DMS153 (cell line): ENCODE measurements around the gene RHBG.
"Not testable (repeated sequence)": the region's sequence is repeated elsewhere in the genome, so short reads cannot be mapped to it uniquely, and the experiment has no call there.

Source experiments
- DNase-seq: peaks from one replicate; lab custom pipeline; 2025; lab: John Stamatoyannopoulos, UW

Gene RHBG

DNA sequence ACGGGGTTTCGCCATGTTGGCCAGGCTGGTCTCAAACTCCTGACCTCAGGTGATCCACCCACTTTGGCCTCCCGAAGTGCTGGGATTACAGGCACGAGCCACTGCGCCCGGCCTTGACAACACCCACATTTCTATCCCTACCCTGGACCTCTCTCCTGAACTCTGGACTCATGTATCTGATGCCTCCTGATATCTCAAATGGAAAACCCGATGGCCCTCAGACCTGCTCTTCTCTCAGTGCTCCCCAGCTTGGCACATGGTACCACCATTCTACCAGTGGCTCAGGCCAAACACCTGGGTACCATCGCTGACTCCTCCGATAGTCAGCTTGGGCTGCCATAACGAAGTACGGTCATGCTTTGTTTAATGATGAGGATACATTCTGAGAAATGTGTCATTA lies 8.5 kb upstream of the RHBG start:
- DNase-seq, result no peak

DNA sequence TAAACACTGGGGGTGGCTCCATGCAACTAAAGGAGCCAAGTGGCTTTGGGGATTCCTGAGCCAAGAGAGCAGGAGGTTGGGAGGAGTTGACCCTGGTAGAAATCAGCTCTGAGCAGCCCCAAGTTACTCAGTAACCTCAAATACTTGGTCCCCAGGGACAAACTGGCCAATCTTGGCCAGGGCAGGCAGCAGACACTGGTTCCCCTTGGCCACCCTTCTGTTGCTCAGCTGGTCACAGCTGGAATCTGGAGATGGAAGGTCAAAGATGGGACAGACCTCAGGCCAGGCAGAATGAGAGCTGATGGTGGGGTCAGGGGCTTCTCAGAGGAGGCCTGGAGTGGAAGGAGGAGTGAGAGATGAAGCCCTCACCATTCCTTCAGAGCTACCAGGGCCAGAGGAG lies 3.3 kb upstream of the RHBG start:
- DNase-seq, result no peak

DNA sequence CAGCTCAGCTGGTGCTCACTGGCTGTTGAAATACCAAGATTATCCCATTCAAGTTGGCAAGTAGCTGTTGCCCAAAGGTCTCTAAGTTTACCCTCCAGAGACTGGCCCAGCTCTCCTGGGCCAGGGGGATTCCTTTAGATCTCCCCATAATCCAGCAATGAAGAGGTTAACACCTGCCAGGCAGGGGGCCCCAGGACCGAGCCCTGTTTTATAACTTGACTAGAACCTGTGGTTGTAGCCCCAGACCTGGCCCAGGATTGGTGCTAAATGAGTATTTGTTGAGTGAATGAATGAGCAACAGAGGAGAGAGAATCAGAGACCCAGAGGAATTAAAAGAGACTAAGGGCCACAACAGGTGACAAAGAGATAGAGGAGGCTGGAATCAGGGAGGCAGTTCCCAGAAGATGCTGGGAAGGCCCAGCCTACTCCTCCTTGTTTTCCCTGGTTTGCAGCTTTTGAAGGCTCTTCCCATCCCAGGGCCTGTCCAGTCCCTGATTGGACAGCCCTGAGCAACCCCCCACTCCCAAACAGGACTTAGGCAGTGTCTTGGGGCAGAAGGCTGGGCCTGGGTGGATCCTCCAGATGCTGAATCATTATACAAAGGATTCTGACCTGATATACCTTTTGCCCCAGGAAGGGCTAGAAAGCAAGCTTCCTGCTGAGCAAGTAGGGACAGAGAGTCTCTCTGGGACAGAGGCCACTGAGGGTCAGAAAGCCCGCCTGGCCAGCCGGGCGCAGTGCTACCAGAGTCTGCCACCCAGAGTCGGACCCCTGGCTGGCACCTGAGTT lies 2.4 kb upstream of the RHBG start:
- DNase-seq, result no peak

DNA sequence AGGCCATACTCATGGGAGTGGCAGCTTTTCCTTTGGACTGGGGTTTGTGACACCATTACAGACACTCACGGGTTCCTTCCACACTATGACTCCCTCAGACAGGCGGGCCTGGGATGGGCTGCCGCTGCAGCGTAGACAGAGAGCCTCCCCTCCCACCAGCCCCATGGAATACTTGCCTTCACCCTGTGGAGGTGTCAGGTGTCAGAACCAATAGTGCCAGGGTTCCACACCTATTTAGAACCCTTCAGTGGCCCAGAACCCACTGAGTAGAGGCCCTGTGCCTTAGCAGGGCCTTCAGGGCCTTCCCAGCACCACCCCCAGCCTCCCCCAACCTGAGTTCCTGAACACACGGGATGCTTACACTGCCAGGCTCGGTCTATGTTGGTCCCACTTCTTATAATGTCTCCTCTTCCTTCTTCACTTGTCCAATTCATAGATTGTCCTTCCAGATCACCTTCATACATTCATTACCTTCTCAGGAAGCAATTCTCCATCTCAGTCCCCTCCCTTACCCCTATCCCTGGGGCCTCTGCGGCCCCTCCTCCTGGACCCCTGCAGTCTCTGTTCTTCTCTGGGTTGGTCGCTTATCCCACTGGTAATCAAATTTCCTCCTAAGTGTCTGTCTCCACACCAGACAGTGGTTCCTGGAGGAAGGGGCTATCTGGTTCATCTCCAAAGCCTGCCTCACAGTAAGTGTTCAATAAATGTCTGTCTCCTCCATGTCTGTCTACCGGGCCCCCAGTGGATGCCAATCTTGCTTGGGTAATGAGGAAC lies 1.4 kb upstream of the RHBG start:
- DNase-seq, result no peak

DNA sequence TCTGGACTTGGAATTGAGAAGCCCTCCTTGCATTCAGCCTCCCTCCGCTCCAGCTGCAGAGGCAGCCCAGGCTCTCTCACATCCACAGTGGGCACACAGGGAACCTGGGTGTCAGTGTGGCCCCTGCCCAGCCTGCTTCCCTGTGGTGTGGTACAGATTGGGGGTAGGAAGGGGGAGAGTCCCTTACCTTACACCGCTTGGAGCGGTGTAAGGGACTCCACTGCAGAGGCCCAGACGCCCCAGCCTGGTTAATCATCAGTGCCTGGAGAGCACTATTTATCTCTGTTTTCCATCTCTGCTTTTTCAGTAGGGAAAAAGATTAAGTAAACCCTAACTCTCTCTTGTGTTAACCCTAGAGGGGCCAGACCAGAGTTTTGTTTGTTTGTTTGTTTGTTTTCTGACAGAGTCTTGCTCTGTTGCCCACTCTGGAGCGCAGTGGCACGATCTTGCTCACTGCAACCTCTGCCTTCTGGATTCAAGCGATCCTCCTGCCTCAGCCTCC lies 803 bp upstream of the RHBG start:
- no peak for DNase-seq

DNA sequence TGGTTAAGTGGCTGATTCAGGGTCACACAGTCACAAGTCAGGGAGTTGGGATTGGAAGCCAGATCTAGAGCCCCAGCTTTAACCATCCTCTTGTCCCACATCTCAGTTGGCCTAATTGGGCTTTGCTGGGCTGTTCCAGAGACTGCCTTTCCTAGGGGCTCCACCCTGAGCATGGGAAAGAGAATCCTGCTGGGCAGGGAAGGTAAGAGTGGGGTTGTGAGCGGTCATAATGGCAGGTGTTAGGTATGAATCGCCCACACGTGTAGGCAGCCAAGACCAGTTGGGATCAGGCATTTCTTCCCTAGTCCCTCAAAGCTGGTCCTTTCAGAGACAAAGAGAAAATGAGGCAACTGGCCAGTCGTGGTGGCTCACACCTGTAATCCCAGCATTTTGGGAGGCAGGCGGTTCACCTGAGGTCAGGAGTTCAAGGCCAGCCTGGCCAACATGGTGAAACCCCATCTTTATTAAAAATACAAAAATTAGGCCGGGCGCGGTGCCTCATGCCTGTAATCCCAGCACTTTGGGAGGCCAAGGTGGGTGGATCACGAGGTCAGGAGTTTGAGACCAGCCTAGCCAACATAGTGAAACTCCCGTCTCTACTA lies 775 bp downstream of the RHBG start:
- DNase-seq, result not testable (repeated sequence)

DNA sequence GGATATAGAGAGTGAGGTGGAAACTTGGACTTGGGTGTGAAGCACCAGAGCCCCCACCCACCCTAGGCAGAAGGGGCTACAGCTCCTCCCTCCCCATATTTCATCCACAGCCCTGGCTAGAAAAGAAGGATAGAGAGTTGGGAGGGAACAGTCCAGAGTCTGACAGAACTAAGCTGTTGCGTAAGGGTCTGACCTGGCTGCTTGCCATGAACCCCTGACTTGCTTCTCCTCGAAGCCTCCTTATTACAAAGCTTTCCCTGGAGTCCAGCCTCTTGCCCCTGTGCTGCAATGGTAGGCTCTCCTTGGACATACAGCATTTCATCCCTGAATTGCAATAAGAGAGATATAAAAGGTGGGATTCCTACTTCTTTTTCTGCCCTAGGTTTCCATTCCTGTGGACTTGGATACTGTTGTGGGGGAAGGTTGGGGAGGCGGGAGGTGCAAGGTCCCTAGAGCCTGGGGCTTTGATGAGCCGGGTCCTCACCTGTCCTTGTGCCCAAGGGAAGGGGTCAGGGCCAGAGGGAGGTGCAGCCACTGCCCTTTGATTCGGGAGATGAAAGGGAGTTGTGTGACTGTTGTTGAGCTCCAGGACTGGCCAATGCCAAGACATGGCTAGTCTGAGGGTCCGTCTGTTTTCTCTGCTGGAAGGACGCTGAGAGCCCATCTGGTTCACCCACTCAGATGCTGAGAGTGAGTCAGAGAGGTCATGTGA lies 2.7 kb downstream of the RHBG start:
- DNase-seq, result no peak

DNA sequence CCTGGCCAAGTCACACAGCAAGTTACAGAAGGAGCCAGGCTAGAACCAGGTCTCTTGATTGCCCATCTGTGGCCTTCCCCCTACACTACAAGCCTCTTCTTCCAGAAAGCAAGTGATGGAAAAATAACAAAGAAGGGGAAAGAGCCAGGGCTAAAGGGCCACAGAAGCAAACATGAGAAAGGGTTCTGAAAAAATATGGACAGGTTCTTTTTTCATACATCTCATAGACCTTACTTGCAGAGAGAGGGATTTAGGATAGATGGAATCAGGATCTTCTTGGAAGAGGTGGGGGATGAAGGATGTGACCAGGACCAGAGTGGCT lies 3.2 kb downstream of the RHBG start:
- no peak for DNase-seq

DNA sequence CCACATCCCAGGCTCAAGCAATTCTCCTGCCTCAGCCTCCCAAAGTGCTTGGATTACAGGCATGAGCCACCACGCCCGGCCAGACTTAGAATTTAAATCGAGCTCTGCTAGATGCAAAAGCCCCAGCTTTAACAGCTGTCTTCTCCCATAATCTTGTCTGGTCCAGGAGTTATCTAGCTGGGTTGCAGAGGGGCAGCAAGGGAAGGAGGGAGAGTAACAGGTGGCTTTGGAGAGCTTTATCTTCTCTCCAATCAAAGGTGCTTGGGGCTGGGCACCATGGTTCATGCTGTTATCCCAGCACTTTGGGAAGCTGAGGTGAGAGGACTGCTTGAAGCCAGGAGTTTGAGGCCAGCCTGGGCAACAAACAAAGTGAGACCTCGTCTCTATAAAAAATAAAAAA lies 3.9 kb downstream of the RHBG start:
- no peak for DNase-seq

DNA sequence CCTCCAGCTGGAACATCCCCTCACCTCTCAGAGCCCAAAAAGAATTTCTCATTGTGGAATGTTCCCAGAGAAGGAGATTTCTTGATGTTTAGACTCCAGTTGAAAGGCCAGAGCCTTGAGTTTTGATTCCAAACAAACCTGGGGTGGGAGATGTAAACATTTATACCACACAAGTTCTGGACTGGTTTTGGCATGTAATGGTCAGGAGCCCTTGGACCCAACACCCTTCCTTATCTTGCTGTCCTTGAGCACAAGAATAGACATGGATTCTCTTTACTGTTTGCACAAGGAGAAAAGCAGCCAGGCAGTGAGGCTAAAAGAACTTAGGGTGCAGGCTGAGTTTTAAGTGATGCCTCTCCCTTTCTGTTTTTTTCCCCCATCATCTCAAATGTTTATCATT lies 4.5 kb downstream of the RHBG start:
- DNase-seq, result no peak

DNA sequence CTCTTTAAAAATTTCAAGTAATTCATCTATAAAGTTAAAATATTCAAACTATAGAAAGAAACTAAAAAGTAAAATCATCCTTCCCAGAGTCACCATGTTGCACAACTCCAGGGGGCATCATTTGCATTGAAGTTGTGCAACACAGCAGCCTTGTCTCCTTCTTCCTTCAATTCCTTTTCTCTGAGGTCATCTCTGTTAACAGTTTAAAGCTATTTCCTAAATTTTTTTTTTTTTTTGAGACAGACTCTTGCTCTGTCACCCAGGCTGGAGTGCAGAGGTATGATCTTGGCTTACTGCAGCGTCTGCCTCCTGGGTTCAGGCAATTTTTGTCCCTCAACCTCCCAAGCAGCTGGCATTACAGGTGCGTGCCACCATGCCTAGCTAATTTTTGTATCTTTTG lies 7.1 kb downstream of the RHBG start:
- no peak for DNase-seq

DNA sequence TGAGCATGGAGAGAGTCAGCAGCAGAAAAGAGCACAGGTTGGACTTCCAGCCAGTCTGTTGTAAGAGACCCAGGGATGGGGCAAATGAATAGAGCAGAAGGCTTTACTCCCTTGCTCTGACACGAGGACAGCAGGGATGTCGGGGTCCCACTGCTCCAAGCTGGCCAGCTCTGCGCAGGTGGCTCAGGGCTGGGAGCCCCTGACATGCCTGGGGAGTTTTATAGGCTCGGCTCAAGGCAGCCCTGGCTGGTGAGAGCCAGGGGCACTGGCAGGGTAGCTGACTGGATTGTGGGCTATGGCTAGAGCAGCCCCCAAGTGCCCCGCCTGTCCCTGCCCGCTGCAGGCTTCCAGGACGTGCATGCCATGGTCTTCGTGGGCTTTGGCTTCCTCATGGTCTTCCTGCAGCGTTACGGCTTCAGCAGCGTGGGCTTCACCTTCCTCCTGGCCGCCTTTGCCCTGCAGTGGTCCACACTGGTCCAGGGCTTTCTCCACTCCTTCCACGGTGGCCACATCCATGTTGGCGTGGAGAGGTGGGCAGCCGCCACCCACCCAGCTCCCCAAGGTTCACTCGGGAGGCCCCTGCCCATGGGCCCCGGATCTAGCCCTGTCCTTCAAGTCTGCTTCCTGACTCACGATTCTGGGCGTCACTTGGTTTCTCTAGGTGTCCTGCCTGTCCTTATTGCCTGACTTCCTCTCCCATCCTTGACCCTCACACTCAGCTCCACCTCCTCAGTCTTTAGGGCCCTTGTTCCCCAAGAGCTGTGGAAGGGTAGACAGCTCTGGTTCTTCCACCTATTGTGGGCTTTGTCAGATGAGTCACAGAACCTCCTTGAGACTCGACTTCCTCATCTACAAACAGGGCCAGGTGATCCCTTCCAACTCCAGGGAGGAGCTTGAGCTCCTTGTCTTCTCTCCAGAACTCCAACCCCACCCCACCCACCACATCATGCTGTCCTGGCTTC lies 8.2 kb downstream of the RHBG start:
- DNase-seq, result no peak

DNA sequence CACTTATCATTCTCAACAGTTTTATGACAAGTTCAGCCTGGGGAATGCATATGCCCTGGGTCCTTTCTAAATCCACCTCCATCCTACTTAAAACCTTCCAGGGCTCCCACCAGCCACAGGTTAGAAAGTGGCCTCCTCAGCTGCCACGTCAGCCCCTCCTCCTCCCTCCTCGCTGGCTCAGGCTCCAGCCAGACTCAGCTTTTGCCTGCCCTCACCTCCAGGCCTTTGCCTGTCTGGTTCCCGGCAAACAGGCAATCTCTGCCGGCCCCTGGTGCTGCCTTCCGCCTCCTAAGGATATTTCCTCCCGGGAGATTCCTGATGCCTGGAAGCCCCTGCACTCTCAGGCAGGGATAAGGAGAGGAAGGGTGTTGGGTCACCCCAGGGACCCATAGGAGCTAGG lies 9.5 kb downstream of the RHBG start:
- no peak for DNase-seq

DNA sequence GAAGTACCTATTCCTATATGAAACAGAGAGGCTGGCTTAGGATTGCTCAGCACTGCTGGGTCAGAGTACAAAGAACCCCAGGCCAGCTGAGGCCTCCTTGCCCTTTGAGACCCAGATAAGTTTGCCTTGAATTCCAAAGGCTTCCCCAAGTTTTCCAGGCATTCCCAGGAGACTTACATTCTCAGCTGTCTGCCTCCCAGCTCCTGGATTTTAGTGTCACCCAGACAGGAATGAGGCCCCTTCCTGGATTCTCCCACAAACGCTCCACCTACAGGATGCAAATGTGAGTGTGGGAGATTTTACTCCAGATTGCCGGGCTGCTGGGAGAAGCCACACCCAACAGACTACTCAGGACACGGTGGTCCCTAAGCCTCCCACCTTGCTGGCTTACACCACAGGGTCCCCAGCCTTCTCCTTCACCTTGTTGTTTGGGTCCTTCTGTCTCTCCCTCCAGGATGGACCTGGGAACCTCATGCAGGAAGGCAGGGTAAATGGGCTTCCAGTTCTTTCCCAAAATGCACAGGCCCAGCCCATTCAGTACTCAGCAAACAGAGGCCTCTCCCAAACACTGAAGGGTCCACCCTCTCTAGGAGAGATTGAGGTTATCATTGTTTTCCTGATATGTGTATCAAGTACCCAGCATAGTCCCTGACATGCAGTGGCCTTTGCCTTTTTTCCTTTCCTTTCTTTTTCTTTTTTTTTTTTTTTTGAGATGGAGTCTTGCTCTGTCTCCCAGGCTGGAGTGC lies 10.6 kb downstream of the RHBG start:
- DNase-seq, result no peak

DNA sequence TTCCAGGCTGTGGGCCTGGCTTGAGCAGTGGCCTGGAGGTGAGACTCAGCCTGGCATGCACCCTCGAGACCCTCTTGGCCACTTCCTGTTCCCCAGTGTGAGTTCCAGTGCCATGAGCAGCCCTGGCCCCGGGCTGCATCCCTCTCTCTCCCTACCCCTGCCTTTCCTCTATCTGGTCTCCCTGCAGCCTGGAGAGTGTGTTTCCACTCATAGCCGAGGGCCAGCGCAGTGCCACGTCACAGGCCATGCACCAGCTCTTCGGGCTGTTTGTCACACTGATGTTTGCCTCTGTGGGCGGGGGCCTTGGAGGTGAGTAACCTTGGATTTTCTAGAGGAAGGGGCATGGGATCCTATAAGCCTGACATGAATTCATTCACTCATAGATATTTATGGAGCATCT lies 13.6 kb downstream of the RHBG start:
- DNase-seq, result no peak

DNA sequence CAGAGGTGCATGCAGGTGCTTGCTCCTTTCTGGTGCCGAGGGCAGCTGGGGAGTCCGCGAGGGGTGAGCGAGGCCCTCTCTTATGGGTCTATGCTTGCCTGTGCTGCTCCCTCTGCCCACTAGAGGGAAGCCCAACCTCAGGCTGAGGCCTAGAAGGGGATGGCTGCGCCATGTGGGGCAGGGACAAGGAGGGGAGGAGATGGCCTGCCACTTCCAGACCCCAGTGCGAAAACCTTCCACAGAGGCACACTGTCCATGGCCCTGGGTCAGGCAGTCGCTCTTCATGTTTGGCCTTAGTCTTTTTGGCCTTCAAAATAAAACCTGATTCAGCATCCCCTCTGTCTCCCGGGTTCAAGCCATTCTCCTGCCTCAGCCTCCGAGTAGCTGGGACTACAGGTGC lies 14.0 kb downstream of the RHBG start:
- peak; percentile 20 for DNase-seq

DNA sequence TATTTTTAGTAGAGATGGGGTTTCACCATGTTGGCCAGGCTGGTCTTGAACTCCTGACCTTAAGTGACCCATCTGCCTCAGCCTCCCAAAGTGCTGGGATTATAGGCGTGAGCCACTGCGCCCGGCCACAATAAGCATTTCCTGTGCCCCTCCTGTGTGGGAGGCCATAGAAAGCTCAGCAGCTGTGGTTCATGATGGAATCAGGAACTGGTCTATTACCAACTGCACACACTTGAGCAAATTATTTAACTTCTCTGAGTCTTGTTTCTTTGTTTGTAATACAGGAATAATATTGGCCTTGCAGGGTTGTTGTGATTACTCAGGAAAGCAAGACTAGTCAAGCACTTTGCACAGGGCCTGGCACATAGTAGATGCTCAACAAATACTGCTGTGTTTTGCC lies 15.0 kb downstream of the RHBG start:
- no peak for DNase-seq

DNA sequence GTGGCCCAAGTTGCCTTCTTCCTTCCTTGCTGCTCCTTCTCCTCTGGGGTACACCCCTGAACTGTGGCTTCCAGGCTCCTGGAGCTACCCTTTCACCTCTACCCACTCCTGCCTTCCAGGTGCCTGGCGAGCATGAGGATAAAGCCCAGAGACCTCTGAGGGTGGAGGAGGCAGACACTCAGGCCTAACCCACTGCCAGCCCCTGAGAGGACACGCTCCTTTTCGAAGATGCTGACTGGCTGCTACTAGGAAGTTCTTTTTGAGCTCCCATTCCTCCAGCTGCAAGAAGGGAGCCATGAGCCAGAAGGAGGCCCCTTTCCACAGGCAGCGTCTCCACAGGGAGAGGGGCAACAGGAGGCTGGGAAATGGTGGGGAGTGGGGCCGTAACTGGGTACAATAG lies 15.6 kb downstream of the RHBG start:
- DNase-seq, result no peak

DNA sequence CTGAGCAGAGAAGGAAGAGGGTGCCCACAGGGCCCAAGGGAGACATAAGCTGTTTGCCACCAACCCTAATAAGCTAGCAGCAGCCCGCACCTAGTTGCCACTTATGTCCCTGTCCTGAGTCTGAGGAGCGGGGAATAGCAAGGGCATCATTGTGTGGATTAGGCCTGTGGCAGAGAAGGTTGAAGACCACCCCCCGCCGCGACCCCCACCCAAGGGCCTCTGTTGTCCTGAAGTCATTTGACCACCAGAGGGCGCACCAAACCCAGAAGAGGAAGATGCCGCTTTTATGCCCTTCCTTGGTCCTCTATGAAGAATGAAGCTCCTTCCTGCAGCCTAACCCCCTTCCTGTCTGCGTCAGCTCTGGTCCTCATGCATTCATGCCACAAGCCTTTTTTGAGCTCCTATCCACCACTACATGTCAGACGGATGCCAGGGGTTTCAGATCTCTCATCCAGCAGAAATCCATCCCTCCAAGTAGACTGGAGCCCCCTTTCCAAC lies 16.6 kb downstream of the RHBG start:
- peak; percentile 52 for DNase-seq

DNA sequence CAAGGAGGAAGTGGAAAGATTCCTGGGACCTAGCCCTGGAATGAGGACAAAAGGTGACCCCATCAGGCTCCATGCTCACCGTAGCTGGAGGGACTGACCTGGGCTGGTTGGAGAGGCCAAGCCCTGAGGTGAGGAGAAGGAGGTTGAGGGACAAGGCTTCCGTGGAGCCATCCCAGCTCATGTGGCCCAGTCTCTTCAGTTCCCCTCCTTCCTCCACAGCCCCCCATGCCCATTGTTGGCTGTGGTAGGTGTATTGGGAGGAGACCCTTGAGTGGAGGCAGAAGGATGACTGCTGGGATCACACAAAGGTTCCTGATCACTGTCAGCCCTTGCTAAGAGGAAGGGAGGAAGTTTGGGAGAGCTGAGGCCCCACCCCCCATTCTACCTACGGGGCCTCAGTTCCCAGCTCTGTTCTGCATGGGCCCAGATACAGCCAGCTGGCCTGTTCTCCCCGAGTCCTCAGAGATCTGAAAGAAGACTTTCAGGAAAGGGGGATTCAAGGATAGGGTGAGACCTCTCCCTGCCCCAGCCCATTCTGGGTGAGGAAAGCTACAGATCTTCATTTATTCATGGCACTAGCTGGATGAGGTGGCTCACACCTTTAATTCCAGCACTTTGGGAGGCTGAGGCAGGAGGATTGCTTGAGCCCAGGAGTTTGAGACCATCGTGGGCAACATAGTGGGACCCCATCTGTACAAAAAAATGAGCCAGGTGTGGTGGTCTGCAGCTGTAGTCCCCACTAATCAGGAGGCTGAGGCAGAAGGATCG lies 17.3 kb downstream of the RHBG start:
- no peak for DNase-seq
